ENCODE measurements around the gene CORO2B.

GRCh38 chr15:68599153-68599545 is 20.4 kb downstream of the CORO2B start:
- TF ChIP-seq CTCF (IDR thresholded peaks at IDR 0.05): no peak
- TF ChIP-seq POLR2A (IDR thresholded peaks at IDR 0.05): no peak

All from Peyer's patch (tissue), 4 donors.